MCF 10A (cell line): ENCODE measurements around the gene TGFBR3. TPM values are rescaled to one million over a fixed set of nuclear protein-coding genes. Genes with fewer than 3 reads are reported as not detected.
A peak's percentile ranks its signal among the peaks of the same experiment; 100 is the strongest.

Source experiments
- BruUV-seq: library from RNA; stranded (reverse); fragments of 400-500 nt; replicated peaks from 2 replicates; lab custom pipeline; 2021; lab: Mats Ljungman, UMichigan
- CTCF ChIA-PET: fragments of 300-600 bp; sonication (Branson Sonifier 250); formaldehyde crosslinking; extraction: SDS; loops from one replicate; lab custom pipeline; 2021; ENCODE audit warnings: antibody characterized with exemption, inconsistent platforms; lab: Yijun Ruan, JAX
- POLR2A ChIA-PET: fragments of 300-600, 350-650 bp; sonication (Branson Sonifier 250); formaldehyde crosslinking; extraction: SDS; loops from one replicate; lab custom pipeline; 2020; ENCODE audit warnings: antibody characterized with exemption, inconsistent platforms; lab: Yijun Ruan, JAX
- DNase-seq: peaks from one replicate; pipeline ENCODE4 v3.0.0-alpha.2; 2018; ENCODE audit not compliant: unreplicated experiment
- H3K27ac Mint-ChIP-seq: one replicate; pipeline ENCODE4 v1.8.0; 2022; ENCODE audit warnings: mild to moderate bottlenecking, low read depth, mixed read lengths; ENCODE audit not compliant: unreplicated experiment
- H3K27me3 Mint-ChIP-seq: one replicate; pipeline ENCODE4 v1.8.0; 2022; ENCODE audit warnings: mixed read lengths; ENCODE audit not compliant: insufficient read depth, unreplicated experiment
- H3K36me3 Mint-ChIP-seq: one replicate; pipeline ENCODE4 v1.8.0; 2022; ENCODE audit warnings: mild to moderate bottlenecking, moderate library complexity, mixed read lengths; ENCODE audit not compliant: insufficient read depth, unreplicated experiment
- H3K4me1 Mint-ChIP-seq: one replicate; pipeline ENCODE4 v1.8.0; 2022; ENCODE audit warnings: mixed read lengths; ENCODE audit not compliant: insufficient read depth, unreplicated experiment
- H3K4me3 Mint-ChIP-seq: one replicate; pipeline ENCODE4 v1.8.0; 2022; ENCODE audit warnings: mild to moderate bottlenecking, moderate library complexity, mixed read lengths; ENCODE audit not compliant: unreplicated experiment
- H3K9me3 Mint-ChIP-seq: one replicate; pipeline ENCODE4 v1.8.0; 2022; ENCODE audit warnings: mixed read lengths; ENCODE audit not compliant: unreplicated experiment
- CTCF ChIP-seq: fragments of 200-600 bp; IDR thresholded peaks from one replicate; pipeline ENCODE4 v1.8.0; 2022; ENCODE audit warnings: antibody characterized with exemption, mild to moderate bottlenecking; ENCODE audit not compliant: unreplicated experiment
- intact Hi-C: fragments of 100-400 bp; cut with micrococcal nuclease; formaldehyde crosslinking; loops from 2 replicates; pipeline ENCODE4 v1.14.1; 2022
- total RNA-seq: library from RNA; stranded (reverse); gene quantifications from 2 replicates; pipeline ENCODE4 v1.2.3, GENCODE V29; 2022

Gene TGFBR3
- total RNA-seq, 1 experiment from 2014 or later, result 12.0 TPM

DNA sequence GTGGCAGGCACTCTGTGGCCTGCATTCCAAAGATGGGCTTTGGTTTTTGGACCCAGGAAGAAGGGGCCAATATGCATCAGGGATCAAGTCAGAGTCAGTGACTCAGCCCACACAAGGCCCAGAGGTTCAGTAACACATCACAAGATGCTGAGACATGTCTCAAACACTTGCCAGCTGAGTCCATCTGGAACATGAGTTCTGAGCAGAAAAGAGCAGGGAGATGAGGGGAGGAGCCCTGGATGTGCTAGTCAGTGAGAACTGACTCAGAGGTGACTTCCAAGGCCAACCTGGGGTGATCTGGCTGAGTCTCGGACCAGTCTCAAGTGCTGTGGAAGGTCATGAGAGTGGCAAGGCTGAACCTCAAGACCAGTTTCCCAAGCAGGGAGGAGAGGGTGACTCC, 235.2 kb downstream of the TGFBR3 start:
- Mint-ChIP-seq H3K27me3 (no peaks in the 10 kb centered on the region), H3K36me3 (peaks cover 7% of the 10 kb centered on the region), H3K27ac (peak overlapping the region; percentile 89), H3K4me3 (no peak overlapping the region), H3K9me3 (peaks cover 8% of the 10 kb centered on the region), H3K4me1 (peaks cover 18% of the 10 kb centered on the region)
- TF ChIP-seq CTCF, result no peak
- DNase-seq, result peak; percentile 83
- intact Hi-C loops, result no loop called here
- no TSS peak for BruUV-seq
- POLR2A ChIA-PET, result interaction anchor here (0.7 to 1.8 kb wide), 8 partner anchors 15 to 538 kb away, joined by 3 to 6 read pairs (median 4); no protein-coding TSS in a partner anchor
- CTCF ChIA-PET, result interaction anchor here (0.9 to 1.6 kb wide), 2 partner anchors 50 to 139 kb away, joined by 3 read pairs; no protein-coding TSS in a partner anchor

- Mint-ChIP-seq H3K27ac (no peak overlapping the region), H3K36me3 (peaks cover 7% of the 10 kb centered on the region), H3K4me1 (peaks cover 18% of the 10 kb centered on the region), H3K27me3 (no peaks in the 10 kb centered on the region), H3K4me3 (no peak overlapping the region), H3K9me3 (no peaks in the 10 kb centered on the region)
- DNase-seq, result no peak
- intact Hi-C loops, result no loop called here
- BruUV-seq, result no TSS peak
- no peak for TF ChIP-seq CTCF
- POLR2A ChIA-PET, result no interaction called here
- CTCF ChIA-PET, result no interaction called here
Observed at GRCh38 chr1:91647061-91647460, 238.9 kb downstream of the TGFBR3 start.

DNA sequence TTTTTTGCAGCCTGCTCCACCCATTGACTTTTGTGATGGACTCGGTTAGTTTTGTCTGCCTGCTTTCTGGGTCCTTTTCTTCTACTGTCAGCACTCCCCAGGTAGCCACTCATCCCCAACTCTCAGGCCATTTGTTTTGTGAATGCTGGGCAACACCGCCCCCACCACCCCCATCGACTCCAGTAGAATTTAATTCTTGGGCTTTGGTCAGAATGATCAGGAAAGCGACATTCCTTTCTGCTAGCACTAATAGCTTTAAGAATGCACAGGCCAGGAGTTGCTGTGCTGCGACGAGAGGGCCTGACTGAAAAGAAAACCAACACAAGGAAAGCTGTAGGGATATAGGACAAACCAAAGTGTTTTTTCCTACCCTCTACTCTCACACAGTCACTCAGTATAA, 240.9 kb downstream of the TGFBR3 start:
- TF ChIP-seq CTCF, result no peak
- BruUV-seq, result no TSS peak
- no peaks in the 10 kb centered on the region for H3K27me3 Mint-ChIP-seq
- ChIA-PET POLR2A (no interaction called here), CTCF (no interaction called here)
- no peaks in the 10 kb centered on the region for H3K4me1 Mint-ChIP-seq
- H3K36me3 Mint-ChIP-seq, result peaks cover 13% of the 10 kb centered on the region
- no peak for DNase-seq
- intact Hi-C loops, result no loop called here
- no peaks in the 10 kb centered on the region for H3K9me3 Mint-ChIP-seq
- H3K4me3 Mint-ChIP-seq, result no peak overlapping the region
- no peak overlapping the region for H3K27ac Mint-ChIP-seq

DNA sequence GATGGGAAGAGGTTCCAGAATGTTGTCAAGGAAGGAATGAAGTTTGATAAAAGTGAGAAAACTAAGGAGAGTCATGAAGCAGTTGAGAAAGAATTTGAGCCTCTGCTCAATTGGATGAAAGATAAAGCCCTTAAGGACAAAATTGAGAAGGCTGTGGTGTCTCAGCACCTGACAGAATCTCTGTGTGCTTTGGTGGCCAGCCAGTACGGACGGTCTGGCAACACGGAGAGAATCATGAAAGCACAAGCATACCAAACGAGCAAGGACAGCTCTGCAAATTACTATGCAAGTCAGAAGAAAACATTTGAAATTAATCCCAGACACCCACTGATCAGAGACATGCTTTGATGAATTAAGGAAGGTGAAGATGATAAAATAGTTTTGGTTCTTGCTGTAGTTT, 242.5 kb downstream of the TGFBR3 start:
- ChIA-PET POLR2A (interaction anchor here (1.0 kb wide), 1 partner anchor 41 kb away, joined by 3 read pairs; no protein-coding TSS in a partner anchor), CTCF (no interaction called here)
- no peak overlapping the region for H3K4me3 Mint-ChIP-seq
- no peaks in the 10 kb centered on the region for H3K9me3 Mint-ChIP-seq
- H3K27ac Mint-ChIP-seq, result no peak overlapping the region
- no peak for TF ChIP-seq CTCF
- H3K36me3 Mint-ChIP-seq, result peaks cover 8% of the 10 kb centered on the region
- no peaks in the 10 kb centered on the region for H3K27me3 Mint-ChIP-seq
- no TSS peak for BruUV-seq
- H3K4me1 Mint-ChIP-seq, result no peaks in the 10 kb centered on the region
- no peak for DNase-seq
- intact Hi-C loops, result no loop called here
